Measurements from ENCODE around the gene CLDN2. TPM values are rescaled to one million over a fixed set of nuclear protein-coding genes. Genes with fewer than 3 reads are reported as not detected.

The CLDN2 gene
- total RNA-seq, 1 donor from 2014 or later = not detected

DNA sequence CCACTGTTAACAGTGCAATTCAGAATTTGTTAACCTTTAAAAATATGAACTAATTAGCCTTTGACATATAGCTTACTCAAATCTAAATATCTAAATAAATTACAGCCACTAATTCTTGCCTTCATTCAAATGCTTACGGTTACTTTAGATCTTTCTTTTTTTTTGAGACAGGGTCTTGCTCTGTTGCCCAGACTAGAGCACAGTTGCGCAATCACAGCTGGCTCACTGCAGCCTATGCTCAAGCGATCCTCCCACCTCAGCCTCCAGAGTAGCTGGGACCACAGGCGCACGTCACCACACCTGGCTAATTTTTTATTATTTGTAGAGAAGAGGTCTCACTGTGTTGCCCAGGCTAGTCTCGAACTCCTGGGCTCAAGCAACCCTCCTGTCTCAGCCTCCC, 31.0 kb downstream of the CLDN2 start:
- no peaks in the 10 kb centered on the region for H3K4me1 ChIP-seq
- intact Hi-C loops (cut with micrococcal nuclease) = loop anchor here (10.0 kb wide), 1 partner anchor 56 kb away; no protein-coding TSS in a partner anchor
- no peak for DNase-seq

DNA sequence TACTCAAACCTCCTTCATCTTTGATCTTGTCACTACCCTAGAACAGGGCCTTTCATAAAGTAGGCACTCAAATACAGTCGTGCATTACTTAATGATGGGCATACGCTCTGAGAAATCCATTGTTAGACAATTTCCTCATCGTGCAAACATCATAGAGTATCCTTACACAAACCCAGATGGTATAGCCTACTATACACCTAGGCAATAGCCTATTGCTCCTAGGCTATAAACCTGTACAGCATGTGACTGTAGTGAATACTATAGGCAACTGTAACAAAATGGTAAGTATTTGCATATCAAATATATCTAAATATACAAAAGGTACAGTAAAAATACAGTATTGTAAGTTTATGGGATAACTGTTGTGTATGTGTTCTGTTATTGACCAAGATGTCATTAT, 31.9 kb downstream of the CLDN2 start:
- Histone ChIP-seq H3K9me3 (replicated peaks) (no peaks in the 10 kb centered on the region), H3K27me3 (ENCODE audit: low read depth) (no peaks in the 10 kb centered on the region), H3K4me3 (no peak overlapping the region), H3K4me1 (no peaks in the 10 kb centered on the region), H3K27ac (replicated peaks) (no peak overlapping the region), H3K36me3 (no peaks in the 10 kb centered on the region)
- no peak for TF ChIP-seq CTCF (IDR thresholded peaks at IDR 0.05; ENCODE audit: borderline replicate concordance)
- intact Hi-C loops (cut with micrococcal nuclease) = loop anchor here (10.0 kb wide), 1 partner anchor 57 kb away; no protein-coding TSS in a partner anchor
- DNase-seq = no peak

More for the DNA sequence above, 31.0 kb downstream of the CLDN2 start:
- no peaks in the 10 kb centered on the region for H3K36me3 ChIP-seq
- TF ChIP-seq CTCF (IDR thresholded peaks at IDR 0.05; ENCODE audit: borderline replicate concordance) = no peak
- H3K4me3 ChIP-seq = no peak overlapping the region
- no peak overlapping the region for H3K27ac ChIP-seq (replicated peaks)
- H3K9me3 ChIP-seq (replicated peaks) = no peaks in the 10 kb centered on the region
- no peaks in the 10 kb centered on the region for H3K27me3 ChIP-seq (ENCODE audit: low read depth)

- H3K27ac ChIP-seq (replicated peaks) = no peak overlapping the region
- no peaks in the 10 kb centered on the region for H3K36me3 ChIP-seq
- intact Hi-C loops (cut with micrococcal nuclease) = loop anchor here (10.0 kb wide), 1 partner anchor 58 kb away; no protein-coding TSS in a partner anchor
- no peak for DNase-seq
- no peaks in the 10 kb centered on the region for H3K27me3 ChIP-seq (ENCODE audit: low read depth)
- no peaks in the 10 kb centered on the region for H3K9me3 ChIP-seq (replicated peaks)
- H3K4me1 ChIP-seq = no peaks in the 10 kb centered on the region
- H3K4me3 ChIP-seq = no peak overlapping the region
- TF ChIP-seq CTCF (IDR thresholded peaks at IDR 0.05; ENCODE audit: borderline replicate concordance) = no peak
Measured at GRCh38 chrX:106952538-106952937, 32.3 kb downstream of the CLDN2 start.

GRCh38 chrX:106952988-106953387, 32.8 kb downstream of the CLDN2 start:
- H3K4me3 ChIP-seq = no peak overlapping the region
- H3K27me3 ChIP-seq (ENCODE audit: low read depth) = no peaks in the 10 kb centered on the region
- peak; percentile 48 for TF ChIP-seq CTCF (IDR thresholded peaks at IDR 0.05; ENCODE audit: borderline replicate concordance)
- no peak overlapping the region for H3K27ac ChIP-seq (replicated peaks)
- no peaks in the 10 kb centered on the region for H3K4me1 ChIP-seq
- intact Hi-C loops (cut with micrococcal nuclease) = loop anchor here (10.0 kb wide), 1 partner anchor 58 kb away; no protein-coding TSS in a partner anchor
- H3K9me3 ChIP-seq (replicated peaks) = no peaks in the 10 kb centered on the region
- H3K36me3 ChIP-seq = no peaks in the 10 kb centered on the region
- no peak for DNase-seq

DNA sequence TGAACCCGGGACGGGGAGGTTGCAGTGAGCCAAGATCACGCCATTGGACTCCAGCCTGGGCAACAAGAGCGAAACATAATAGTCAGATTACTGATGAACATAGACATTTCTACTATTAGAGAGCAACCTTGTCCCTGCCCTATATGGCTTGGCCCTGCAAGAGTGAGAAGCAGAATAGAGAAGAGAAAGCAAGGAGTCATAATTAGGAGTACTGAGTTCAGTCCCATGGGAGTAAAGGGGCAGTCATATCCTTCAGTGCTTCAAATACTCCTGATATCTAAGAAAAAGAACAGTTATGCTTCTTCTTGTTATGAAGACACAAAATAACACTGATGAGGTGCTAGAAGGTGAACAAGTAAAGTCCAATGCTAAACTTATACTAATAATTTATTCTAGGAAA, 33.8 kb downstream of the CLDN2 start:
- H3K4me3 ChIP-seq = no peak overlapping the region
- DNase-seq = no peak
- H3K27me3 ChIP-seq (ENCODE audit: low read depth) = no peaks in the 10 kb centered on the region
- no peak for TF ChIP-seq CTCF (IDR thresholded peaks at IDR 0.05; ENCODE audit: borderline replicate concordance)
- no peaks in the 10 kb centered on the region for H3K9me3 ChIP-seq (replicated peaks)
- intact Hi-C loops (cut with micrococcal nuclease) = loop anchor here (10.0 kb wide), 1 partner anchor 59 kb away; no protein-coding TSS in a partner anchor
- no peak overlapping the region for H3K27ac ChIP-seq (replicated peaks)
- H3K4me1 ChIP-seq = no peaks in the 10 kb centered on the region
- H3K36me3 ChIP-seq = no peaks in the 10 kb centered on the region

All from left ventricle myocardium inferior (tissue), 1 donor.